HG03103 (cell line): ENCODE data around the gene PNLIPRP1.

Experiments
- ATAC-seq: cut with Tn5 transposase; IDR thresholded peaks from one replicate; pipeline ENCODE4 v1.9.1; 2021; ENCODE audit warnings: low read depth; ENCODE audit not compliant: unreplicated experiment

PNLIPRP1 gene

DNA sequence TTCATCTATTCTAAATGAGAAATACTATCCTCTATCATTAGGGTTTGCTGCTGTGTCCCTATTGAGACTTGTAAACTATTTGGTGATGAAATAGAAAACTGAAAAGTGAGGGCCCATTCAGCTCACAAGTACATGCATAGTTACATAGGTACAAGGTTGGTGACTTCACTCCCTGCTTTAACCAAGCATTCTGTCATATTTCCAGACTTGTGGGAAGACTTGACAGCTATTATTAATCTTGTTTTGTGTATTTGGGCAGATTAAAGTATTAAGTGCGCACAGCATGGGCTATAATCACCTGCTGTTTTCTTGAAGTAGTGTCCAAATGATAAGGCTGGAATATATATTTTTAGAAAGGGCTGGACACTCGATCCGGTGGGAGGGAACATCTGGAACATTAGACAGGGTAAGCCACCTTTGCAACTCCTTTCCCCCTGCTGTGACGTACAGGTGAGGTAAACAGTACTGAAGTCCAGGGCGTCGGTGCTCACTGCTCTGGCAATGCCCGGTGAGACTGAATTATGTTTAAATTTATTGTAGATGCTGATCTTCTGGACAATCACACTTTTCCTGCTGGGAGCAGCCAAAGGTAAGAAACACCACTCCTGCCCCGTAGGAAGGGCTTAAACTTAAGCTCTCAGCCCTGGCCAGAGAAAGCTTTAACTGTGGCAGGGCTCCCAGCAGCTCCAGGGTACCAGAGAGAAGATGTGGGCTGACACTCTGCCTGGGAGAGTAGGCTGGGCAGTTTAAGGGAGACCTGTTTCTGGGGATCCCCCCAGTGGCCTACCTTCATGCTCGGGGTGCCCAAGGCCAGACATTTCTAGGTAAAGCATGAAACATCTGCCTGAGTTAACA, at the start of gene PNLIPRP1:
Gene PNLIPRP1 (plus strand): TSS at position 370 of the 855 bp plus-strand sequence. CDS start 171 bp downstream, at position 541.
- no peak for ATAC-seq

DNA sequence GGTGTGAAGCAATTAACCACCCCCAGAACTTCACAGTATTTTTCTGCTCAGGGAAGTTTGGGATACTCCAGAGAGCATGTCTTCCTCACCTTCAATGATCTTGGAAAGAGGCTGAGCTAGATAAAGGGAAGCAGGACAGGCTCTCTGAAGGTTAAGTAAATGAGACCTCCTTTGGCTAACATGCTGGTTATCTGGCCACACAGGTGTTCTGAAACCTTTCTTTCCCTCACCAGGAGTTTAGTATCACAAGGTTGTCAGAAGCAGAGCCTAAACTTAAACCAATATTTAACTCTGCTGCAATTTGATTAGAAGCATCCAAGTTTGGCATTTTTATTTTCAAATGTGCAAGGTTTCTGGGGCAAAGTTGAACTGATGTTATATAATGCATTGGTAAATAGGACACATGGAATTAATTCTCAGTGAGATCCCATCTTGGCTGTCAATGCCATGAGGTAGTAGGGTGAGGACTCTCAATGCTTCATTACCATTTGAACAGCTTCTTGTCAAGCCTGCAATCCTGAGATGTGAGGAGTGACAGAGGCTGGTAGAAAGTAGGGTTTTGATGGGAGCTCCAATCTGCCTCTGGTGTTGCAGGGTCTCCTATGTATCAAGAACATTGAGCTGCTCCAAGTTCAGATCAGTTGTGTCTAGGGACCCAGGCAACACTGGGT, 48.6 kb upstream of the PNLIPRP1 start:
- ATAC-seq, result no peak

DNA sequence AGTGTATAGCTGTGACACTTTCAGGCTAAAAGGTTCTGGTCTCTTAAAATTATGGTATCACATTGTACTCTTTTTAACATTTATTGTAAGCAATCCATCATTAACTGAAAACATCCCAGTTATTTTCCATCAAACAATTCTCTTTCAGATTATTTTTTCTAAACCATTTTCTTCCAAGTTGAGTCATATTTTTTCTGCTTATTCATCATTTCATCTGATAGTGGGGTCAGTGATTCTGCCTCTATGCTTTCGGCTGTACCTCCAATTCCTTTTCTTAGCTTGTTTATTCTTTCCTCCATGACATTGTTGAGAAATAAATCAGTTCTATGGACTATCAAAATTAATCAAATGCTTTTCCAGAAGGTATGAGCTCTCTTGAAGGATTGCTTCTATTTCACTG, 45.6 kb upstream of the PNLIPRP1 start:
- no peak for ATAC-seq

DNA sequence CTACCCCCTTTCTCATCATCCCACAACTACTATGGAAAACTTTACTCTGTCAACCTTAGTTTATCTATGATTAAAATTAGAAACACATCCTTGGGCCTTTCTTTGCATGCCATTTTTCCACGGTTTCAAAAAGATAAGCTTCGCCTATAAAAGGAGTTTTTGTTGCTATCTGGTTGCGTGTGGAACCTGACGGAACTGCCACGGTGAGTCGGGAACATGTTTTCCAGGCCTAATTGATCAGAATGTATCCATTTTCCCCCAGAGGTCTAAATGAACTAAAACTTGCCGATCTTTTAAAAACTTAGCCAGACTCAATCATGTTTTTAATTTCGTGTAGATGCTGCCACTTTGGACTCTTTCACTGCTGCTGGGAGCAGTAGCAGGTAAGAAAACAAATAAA, 45.0 kb upstream of the PNLIPRP1 start, which contains the start of gene PNLIP:
Gene PNLIP (plus strand): TSS at position 176 of the 400 bp plus-strand sequence. CDS start 162 bp downstream, at position 338.
- no peak for ATAC-seq

DNA sequence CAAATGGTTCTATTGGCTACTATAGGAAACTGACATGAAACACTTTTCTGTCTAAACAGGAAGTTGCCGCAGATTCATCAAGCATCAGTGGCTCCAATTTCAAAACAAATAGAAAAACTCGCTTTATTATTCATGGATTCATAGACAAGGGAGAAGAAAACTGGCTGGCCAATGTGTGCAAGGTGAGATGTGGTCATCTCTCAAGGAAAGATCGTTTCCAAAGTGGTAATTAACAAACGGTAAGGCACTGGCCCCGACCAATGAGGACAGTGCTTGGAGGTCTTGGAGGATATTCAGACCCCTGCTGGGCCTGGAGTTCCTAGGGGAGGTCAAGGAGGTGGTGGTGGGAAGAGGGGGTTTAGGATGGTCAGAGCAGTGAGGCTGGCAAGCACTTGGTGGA, 42.5 kb upstream of the PNLIPRP1 start:
- ATAC-seq, result no peak

DNA sequence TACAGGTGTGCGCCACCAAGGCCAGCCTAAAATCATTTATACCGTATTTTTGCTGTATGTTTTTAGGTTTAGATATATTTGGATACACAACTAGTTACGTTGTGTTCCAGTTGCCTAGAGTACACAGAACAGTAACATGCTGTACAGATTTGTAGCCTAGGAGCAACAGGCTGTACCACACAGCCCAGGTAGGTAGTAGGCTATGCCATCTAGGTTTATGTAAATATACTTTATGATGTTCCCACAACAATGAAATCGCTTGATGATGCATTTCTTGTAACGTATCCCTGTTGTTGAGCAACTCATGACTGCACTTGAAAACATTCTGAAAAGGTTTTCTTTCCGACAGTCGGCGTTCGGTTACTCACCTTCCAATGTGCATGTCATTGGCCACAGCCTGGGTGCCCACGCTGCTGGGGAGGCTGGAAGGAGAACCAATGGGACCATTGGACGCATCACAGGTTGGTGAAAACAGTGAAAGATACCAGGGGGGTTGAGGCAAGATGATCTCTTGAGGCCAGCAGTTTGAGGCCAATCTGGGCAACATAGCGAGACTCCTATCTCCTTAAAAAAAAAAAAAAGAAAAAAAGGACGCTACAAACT, 37.3 kb upstream of the PNLIPRP1 start:
- ATAC-seq, result no peak

DNA sequence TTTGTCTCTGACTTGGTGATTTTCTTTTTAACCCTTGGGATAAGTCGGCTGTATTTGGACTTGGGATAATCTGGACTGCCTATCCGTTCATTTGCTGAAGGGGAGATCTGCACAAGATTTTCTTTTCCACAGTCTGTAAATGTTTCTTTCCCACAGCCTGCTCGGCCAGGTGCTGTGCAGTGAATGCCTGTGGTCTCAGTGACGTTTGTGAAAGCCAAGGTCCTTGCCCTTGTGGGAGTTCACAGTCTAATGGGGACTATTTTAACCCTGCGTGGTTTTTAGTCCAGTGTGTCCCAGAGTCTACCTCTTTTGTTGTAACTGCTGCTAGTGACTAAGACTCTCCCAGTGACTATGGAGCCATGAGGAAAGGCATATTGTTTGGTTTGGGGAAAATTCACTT, 36.1 kb upstream of the PNLIPRP1 start:
- ATAC-seq, result no peak

DNA sequence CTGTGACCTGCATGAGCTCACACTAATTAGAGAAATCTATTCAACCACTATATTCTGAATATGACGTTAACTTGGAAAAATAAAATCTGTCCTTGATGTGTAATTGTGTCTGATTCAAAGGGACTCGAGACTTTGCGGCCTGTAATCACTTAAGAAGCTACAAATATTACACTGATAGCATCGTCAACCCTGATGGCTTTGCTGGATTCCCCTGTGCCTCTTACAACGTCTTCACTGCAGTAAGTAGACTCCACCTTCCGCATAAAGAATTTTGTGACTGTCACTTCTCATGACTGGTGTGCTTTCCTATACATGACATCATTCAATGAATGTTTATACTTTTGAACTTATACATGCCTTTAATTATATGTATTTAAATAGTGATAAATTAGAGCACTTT, 34.9 kb upstream of the PNLIPRP1 start:
- no peak for ATAC-seq

DNA sequence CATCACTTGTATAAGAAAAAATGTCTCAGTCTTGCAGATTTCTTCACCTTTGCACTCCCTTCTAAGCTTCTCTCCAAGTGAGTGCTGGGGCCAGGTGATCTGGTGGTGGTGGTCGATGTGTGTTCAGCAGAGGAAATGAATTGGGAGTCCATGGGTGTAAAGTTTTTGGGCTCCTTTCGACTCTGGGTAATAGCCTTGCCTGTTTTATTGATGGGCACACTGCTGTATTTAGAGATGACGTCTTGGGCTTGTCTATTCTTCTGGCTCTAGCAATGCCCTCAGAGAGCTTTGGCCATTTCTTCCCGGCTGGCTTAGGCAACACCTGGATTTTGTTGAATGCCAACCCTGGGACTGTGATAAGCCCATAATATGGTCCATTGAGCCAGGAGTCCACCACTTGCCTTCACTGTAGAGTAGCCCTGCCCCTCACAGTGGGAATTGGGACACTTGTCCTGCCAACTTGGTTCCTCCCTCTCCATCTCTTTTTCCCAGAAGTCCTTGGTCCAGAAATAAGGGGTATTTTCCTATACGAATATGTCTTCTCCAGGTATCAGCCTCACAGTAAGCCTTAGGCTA, 33.4 kb upstream of the PNLIPRP1 start:
- no peak for ATAC-seq

DNA sequence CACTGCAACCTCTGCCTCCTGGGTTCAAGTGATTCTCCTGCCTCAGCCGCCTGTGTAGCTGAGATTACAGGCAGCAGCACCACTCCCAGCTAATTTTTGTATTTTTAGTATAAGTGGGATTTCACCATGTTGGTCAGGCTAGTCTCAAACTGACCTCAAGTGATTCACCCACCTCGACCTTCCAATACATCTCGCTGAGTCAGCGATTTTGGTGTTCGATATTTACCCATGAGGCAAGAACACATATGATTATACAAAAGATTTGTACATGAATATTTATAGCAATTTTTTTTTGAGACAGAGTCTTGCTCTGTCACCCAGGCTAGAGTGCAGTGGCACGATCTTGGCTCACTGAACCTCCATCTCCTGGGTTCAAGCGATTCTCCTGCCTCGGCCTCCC, 25.2 kb upstream of the PNLIPRP1 start:
- no peak for ATAC-seq

DNA sequence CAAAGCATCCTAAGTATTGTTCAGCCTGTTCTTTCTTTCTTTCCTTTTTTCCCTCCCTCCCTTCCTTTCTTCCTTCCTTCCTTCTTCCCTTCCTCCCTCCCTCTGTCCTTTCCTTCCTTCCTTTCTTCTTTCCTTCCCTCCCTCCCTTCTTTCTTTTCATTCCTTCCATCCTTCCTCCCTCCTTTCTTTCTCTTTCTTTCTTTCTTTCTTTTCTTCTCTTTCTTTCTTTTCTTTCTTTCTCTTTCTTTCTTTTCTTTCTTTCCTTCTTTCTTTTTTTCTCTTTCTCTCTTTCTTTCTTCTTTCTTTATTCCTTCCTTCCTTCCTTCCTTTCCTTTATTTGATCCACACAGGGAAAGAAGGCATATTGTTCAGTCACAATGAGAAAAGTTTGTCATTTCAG, 23.8 kb upstream of the PNLIPRP1 start:
- no peak for ATAC-seq

DNA sequence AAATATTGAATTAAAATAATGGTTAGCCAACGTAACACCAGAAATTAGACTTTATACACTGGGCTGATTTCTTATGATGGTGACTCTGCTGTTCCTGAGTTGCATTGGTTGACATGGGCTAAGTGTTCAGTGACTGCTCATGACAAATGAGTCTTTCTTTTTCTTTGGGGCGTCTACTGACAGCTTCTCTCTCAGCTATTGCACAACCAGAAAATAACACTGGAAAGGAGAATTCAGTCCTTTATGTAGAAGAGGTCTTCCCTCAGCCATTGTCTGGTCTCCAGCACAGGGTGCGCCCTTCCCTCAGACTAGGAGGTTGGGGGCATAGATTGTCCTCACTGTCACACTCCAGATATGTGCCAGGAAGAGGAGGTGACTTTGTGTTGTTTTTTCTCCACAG, 23.4 kb upstream of the PNLIPRP1 start:
- no peak for ATAC-seq

DNA sequence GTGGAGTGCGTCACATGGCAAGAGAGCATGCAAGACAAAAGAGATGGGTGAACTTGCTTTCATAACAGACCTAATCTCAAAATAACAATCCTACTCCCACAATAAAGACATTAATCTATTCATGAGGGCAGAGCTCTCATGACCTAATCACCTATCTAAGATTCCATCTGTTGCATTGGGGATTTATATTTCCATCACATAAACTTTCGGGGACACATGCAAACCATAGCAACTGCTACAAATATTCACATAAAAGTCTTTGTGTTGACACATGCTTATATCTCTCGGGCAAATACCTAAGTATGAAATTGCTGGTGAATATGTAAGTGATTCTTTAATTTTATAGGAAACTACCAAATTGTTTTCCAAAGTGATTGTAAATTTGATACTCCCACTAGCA, 16.0 kb upstream of the PNLIPRP1 start:
- no peak for ATAC-seq

DNA sequence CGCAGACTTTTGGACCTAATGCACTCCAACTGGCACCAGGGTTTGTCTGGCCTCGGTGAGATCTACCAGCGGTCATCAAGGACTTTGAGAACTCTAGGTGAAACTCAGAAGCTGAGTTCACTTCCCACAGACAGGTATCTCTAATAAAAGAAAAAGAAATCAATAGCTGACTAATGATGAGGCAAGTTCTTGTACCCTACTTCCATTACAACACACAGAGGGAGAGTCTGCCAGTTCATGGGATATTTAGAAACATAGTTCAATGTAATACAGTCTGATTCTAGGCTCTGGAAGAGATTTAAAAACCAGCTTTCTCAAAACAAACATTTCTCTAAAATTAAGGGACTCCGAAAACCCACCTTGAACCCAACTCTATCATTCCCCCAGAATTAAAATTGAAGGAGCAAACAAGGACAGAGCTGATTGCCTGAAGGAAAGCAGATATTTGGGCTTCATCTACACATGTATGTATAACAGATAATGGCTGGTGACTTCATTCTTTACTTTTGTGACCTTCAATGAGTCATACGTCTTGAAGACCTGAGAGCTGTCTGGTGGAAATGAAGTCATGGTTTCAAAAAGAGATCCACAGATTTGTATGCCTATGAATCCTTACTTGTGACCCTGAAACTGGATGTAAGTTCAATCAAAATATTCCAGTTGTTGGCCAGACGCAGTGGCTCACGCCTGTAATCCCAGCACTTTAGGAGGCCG, 2.7 kb upstream of the PNLIPRP1 start:
- no peak for ATAC-seq

DNA sequence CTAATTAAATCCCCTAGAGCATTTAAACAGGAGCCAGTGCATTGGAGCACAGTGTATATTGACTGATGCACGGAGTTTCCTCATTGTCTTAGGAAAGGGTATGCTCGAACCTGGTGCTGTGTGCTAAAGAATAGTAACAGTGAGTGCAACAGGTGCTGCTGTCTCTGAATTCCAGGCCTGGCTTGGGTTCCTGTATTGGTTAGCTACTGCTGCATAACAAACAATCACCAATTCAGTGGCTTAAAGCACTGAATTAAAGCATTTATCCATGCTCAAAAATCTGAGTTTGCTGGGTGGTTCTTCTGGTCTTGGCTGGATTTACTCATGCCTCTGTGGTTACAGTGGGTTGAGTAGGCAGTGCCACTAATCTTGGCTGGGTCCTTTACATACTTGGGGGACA, 1.8 kb upstream of the PNLIPRP1 start:
- no peak for ATAC-seq

DNA sequence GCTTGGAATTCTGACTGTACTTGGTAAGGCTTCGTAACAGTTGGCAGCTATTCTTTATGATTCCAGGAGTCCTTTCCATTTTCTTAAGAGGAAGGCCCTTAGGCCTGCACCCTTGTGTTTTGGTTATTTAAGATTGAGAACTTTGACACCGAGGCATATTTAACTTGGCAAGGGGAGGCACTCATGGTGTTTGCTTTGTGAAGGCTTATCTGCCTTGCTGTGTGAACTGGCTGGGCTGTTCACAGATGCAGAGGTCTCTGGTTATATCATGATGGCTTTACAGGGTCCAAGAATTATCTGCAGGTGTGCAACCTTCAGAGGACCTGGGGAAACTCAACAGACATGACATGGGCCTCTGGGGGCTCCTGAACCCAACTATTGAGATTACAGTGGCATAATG, 833 bp upstream of the PNLIPRP1 start:
- no peak for ATAC-seq

DNA sequence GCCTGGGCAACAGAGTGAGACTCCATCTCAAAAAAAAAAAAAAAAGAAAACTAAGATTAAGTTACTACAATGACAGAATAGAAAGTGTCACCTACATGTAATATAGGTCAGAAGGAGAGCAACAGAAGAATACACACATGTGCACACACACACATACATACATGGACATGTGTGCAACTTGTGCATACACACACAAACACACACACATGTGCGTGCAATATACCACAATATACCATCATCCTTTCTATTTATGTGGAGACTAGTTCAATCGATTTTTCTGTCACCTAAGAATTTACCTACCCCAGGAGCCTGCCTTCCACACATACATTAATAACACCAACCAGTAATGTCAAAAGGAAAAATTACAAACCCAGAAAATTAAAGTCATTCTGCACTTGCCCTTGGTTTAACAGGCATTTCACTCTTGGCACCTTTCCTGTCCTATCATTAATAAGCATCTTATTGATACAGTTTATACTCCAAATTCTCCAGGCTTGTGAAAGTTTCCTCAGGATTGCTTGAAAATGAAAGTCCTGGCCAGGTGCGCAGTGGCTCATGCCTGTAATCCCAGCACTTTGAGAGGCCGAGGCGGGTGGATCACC, 2.5 kb downstream of the PNLIPRP1 start:
- no peak for ATAC-seq

DNA sequence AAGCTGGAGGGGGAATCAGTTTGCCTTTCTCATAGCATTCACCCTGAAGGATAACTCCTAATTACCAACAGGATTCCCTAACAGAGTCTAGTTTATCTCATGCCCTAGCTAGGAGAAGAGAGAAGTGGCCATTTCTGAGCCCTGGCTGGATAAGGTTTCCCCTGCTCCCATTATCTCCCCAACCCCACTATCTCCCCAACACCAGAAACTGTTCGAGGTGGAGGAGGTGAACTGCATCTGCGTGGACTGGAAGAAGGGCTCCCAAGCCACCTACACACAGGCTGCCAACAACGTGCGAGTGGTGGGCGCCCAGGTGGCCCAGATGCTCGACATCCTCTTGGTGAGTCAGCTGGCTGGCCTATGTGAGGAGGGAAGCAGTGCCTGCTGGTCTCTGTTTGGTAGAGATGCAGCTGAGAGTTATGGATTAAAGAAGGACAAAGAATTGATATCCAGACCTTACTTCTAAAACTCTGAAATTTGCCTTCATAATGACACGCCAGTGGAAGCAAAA, 3.8 kb downstream of the PNLIPRP1 start:
- ATAC-seq, result no peak

DNA sequence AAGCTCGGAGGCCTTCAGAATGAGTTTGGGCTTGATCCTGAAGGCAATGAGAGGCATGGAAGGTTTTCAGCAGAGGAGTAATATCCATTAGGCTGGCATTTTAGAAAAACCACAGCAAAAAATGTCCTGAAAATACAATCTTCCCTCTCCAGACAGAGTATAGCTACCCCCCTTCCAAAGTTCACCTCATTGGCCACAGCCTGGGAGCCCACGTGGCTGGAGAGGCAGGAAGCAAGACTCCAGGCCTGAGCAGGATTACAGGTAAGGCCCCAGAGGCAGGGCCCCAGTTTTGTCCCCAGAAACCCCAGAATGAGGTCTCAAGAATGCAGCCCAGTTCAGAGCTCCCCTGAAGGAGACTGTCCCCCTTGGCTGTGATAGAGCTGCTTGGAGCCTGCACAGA, 5.3 kb downstream of the PNLIPRP1 start:
- no peak for ATAC-seq

DNA sequence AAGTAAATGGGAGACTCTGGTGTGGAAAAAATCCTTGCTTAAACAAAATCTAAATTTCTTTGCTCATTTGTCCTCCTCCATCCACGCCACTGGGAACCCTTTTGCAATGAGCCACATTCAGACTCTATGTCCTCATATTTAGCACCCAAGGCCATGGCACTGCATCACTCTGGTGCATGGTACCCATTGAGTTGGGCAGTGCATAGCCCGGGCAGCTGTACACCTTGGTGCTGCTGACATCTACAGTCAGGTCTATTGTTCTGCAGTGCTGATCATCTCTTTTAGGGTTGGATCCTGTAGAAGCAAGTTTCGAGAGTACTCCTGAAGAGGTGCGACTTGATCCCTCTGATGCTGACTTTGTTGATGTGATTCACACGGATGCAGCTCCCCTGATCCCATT, 6.8 kb downstream of the PNLIPRP1 start:
- no peak for ATAC-seq
